H1 (cell line): ENCODE data around the gene ADD3. TPM values are rescaled to one million over a fixed set of nuclear protein-coding genes. Genes with fewer than 3 reads are reported as not detected.

Experiments
- CTCF ChIA-PET: fragments of 300-600 bp; sonication (Branson Sonifier 250); formaldehyde crosslinking; loops from one replicate; lab custom pipeline; 2021; ENCODE audit not compliant: partially characterized antibody; lab: Charles Lee
- POLR2A ChIA-PET: fragments of 300-600 bp; sonication (Branson Sonifier 250); formaldehyde crosslinking; loops from one replicate; lab custom pipeline; 2021; ENCODE audit warnings: inconsistent platforms; ENCODE audit not compliant: partially characterized antibody; lab: Charles Lee
- DNase-seq, 2 experiments: peaks; one replicate each; pipeline versions ENCODE4 v3.0.0 to v3.0.0-alpha.2; 2010 to 2022; ENCODE audit warnings: low spot score in 2 of 2, low read depth in 1 of 2, mixed read lengths in 1 of 2
- FAIRE-seq: peaks from 2 replicates; lab custom pipeline; 2011; peaks lifted over from hg19 to GRCh38; lab: Jason Lieb, UNC
- H2AFZ ChIP-seq: 2 replicates; pipeline ENCODE4 v1.8.1; 2012; ENCODE audit warnings: low read length, inconsistent platforms
- H2AK5ac ChIP-seq: 2 replicates; pipeline ENCODE4 v1.6.1; 2013; ENCODE audit warnings: low read depth, low read length
- H2BK120ac ChIP-seq: replicated peaks from 2 replicates; pipeline ENCODE3; 2013; ENCODE audit warnings: low read depth, low read length, inconsistent platforms
- H2BK12ac ChIP-seq: 2 replicates; pipeline ENCODE4 v1.6.1; 2013; ENCODE audit warnings: low read depth, low read length
- H2BK15ac ChIP-seq: 2 replicates; pipeline ENCODE4 v1.6.1; 2013; ENCODE audit warnings: low read length
- H2BK20ac ChIP-seq: 2 replicates; pipeline ENCODE4 v1.6.1; 2013; ENCODE audit warnings: low read length
- H2BK5ac ChIP-seq: 2 replicates; pipeline ENCODE4 v1.6.1; 2013; ENCODE audit warnings: low read depth, low read length
- H3K14ac ChIP-seq: 2 replicates; pipeline ENCODE4 v1.6.1; 2013; ENCODE audit warnings: inconsistent platforms; ENCODE audit not compliant: insufficient read length
- H3K18ac ChIP-seq: 2 replicates; pipeline ENCODE4 v1.6.1; 2013; ENCODE audit warnings: low read length; ENCODE audit errors: extremely low read depth
- H3K23ac ChIP-seq: 2 replicates; pipeline ENCODE4 v1.6.1; 2013; ENCODE audit warnings: inconsistent platforms; ENCODE audit not compliant: insufficient read length
- H3K23me2 ChIP-seq: 2 replicates; pipeline ENCODE4 v1.6.1; 2013; ENCODE audit warnings: low read depth, low read length
- H3K27ac ChIP-seq: 2 replicates; pipeline ENCODE4 v1.6.1; 2011; ENCODE audit warnings: low read depth, low read length, inconsistent platforms
- H3K27me3 ChIP-seq, 4 experiments: replicated peaks in 1 of 4; 1 replicate in 1 of 4; 2 replicates in 3 of 4; pipeline versions ENCODE4 v1.6.1 to v1.8.1; 2011 to 2013; ENCODE audit warnings: low read length in 3 of 4, mild to moderate bottlenecking in 3 of 4, inconsistent platforms in 2 of 4, mixed read lengths in 2 of 4, moderate library complexity in 1 of 4; ENCODE audit not compliant: control insufficient read depth in 3 of 4, insufficient read depth in 3 of 4; ENCODE audit errors: extremely low read depth in 1 of 4
- H3K36me3 ChIP-seq, 4 experiments: 2 replicates each; pipeline versions ENCODE4 v1.6.1 to v1.8.1; 2011 to 2013; ENCODE audit warnings: mild to moderate bottlenecking in 4 of 4, low read length in 3 of 4, moderate library complexity in 2 of 4, control low read depth in 1 of 4, inconsistent platforms in 1 of 4; ENCODE audit not compliant: insufficient read depth in 4 of 4, control insufficient read depth in 2 of 4
- H3K4ac ChIP-seq: replicated peaks from 2 replicates; pipeline ENCODE3; 2013; ENCODE audit warnings: low read length, low read depth, mixed read lengths, inconsistent platforms; ENCODE audit not compliant: insufficient read length
- H3K4me1 ChIP-seq, 4 experiments: replicated peaks in 1 of 4; 1 replicate in 1 of 4; 2 replicates in 3 of 4; pipeline versions ENCODE4 v1.6.1 to v1.8.1; 2011 to 2013; ENCODE audit warnings: low read length in 3 of 4, inconsistent platforms in 2 of 4, mixed read lengths in 1 of 4; ENCODE audit not compliant: insufficient read depth in 4 of 4, control insufficient read depth in 3 of 4
- H3K4me2 ChIP-seq, 2 experiments: 2 replicates each; pipeline versions ENCODE4 v1.6.1 to v1.8.1; 2011 to 2013; ENCODE audit warnings: low read depth in 2 of 2, low read length in 2 of 2, control low read depth in 1 of 2, inconsistent platforms in 1 of 2, mild to moderate bottlenecking in 1 of 2; ENCODE audit not compliant: insufficient read depth in 1 of 2
- H3K4me3 ChIP-seq, 4 experiments: fragments of 200-600, 300-600 bp in 1 of 4; sonication (generic), shearing (Covaris generic), sonication (Bioruptor Twin) in 1 of 4; 2 replicates each; pipeline versions ENCODE4 v1.5.1 to v1.8.1; 2011 to 2016; ENCODE audit warnings: low read length in 4 of 4, low read depth in 3 of 4, control low read depth in 2 of 4, inconsistent platforms in 2 of 4, mild to moderate bottlenecking in 2 of 4, mixed read lengths in 1 of 4, moderate library complexity in 1 of 4; ENCODE audit not compliant: insufficient read depth in 2 of 4; ENCODE audit errors: extremely low read depth in 1 of 4
- H3K56ac ChIP-seq: replicated peaks from 2 replicates; pipeline ENCODE3; 2013; ENCODE audit warnings: low read depth, mild to moderate bottlenecking, mixed read lengths, low read length, inconsistent platforms; ENCODE audit not compliant: insufficient read length
- H3K79me1 ChIP-seq: 2 replicates; pipeline ENCODE4 v1.6.1; 2013; ENCODE audit warnings: low read depth, low read length, control low read depth
- H3K79me2 ChIP-seq, 2 experiments: 2 replicates each; pipeline versions ENCODE4 v1.6.1 to v1.8.1; 2012 to 2013; ENCODE audit warnings: low read length in 2 of 2, mild to moderate bottlenecking in 2 of 2, inconsistent platforms in 1 of 2; ENCODE audit not compliant: insufficient read depth in 2 of 2, control insufficient read depth in 1 of 2
- H3K9ac ChIP-seq, 4 experiments: replicated peaks in 1 of 4; 1 replicate in 1 of 4; 2 replicates in 3 of 4; pipeline versions ENCODE4 v1.6.1 to v1.8.1; 2011 to 2013; ENCODE audit warnings: low read depth in 3 of 4, low read length in 3 of 4, control low read depth in 2 of 4, mild to moderate bottlenecking in 2 of 4, moderate library complexity in 2 of 4, inconsistent platforms in 1 of 4; ENCODE audit errors: extremely low read depth in 1 of 4
- H3K9me3 ChIP-seq, 2 experiments: 2 replicates each; pipeline versions ENCODE4 v1.6.1 to v1.8.1; 2012 to 2013; ENCODE audit warnings: mild to moderate bottlenecking in 2 of 2, moderate library complexity in 2 of 2, control low read depth in 1 of 2, inconsistent platforms in 1 of 2, low read depth in 1 of 2, low read length in 1 of 2, mixed read lengths in 1 of 2; ENCODE audit not compliant: insufficient read depth in 2 of 2
- H4K20me1 ChIP-seq, 2 experiments: replicated peaks in 1 of 2; 2 replicates each; pipeline versions ENCODE3 to v1.8.1; 2011 to 2013; ENCODE audit warnings: inconsistent platforms in 2 of 2, low read length in 2 of 2, mild to moderate bottlenecking in 1 of 2; ENCODE audit not compliant: insufficient read depth in 2 of 2, control insufficient read depth in 1 of 2
- H4K5ac ChIP-seq: 2 replicates; pipeline ENCODE4 v1.6.1; 2013; ENCODE audit warnings: low read length, low read depth, mixed read lengths, inconsistent platforms; ENCODE audit not compliant: insufficient read length
- H4K8ac ChIP-seq: 2 replicates; pipeline ENCODE4 v1.8.0; 2013; ENCODE audit warnings: mild to moderate bottlenecking, moderate library complexity, low read length, inconsistent platforms; ENCODE audit not compliant: insufficient read depth; ENCODE audit errors: extremely low read depth
- H4K91ac ChIP-seq: replicated peaks from 2 replicates; pipeline ENCODE3; 2013; ENCODE audit warnings: low read length, mixed read lengths, inconsistent platforms; ENCODE audit not compliant: insufficient read length
- BCL11A ChIP-seq, 2 experiments: IDR thresholded peaks; one replicate each; pipeline ENCODE4 v1.6.1; 2011; ENCODE audit warnings: low read depth in 2 of 2, low read length in 2 of 2, mild to moderate bottlenecking in 2 of 2
- BRCA1 ChIP-seq: IDR thresholded peaks from 2 replicates; pipeline ENCODE4 v1.6.1; 2012; ENCODE audit warnings: low read depth, low read length, improper control_type of control experiment
- CBX5 ChIP-seq: fragments of 300-800, 300-1000 bp; sonication (generic); IDR thresholded peaks from 2 replicates; pipeline ENCODE4 v1.7.1; 2016; ENCODE audit warnings: antibody characterized with exemption, low read length, low read depth
- CHD1 ChIP-seq: IDR thresholded peaks from 2 replicates; pipeline ENCODE4 v1.6.1; 2012; ENCODE audit warnings: low read depth, low read length, improper control_type of control experiment
- NANOG ChIP-seq: IDR thresholded peaks from 2 replicates; pipeline ENCODE4 v1.6.1; 2011; ENCODE audit warnings: low read length, low read depth, mild to moderate bottlenecking, inconsistent platforms; ENCODE audit not compliant: insufficient read depth, poor library complexity, severe bottlenecking
- SUZ12 ChIP-seq: fragments of 200-600 bp; sonication (generic); IDR thresholded peaks from 2 replicates; pipeline ENCODE4 v1.6.1; 2012; ENCODE audit warnings: mild to moderate bottlenecking, inconsistent platforms, low read length, moderate library complexity, mixed read lengths
- TAF7 ChIP-seq: optimal IDR thresholded peaks from 2 replicates; pipeline ENCODE3; 2011; ENCODE audit warnings: low read depth, mild to moderate bottlenecking, inconsistent platforms, low read length, moderate library complexity, borderline replicate concordance
- ZNF274 ChIP-seq: IDR thresholded peaks from 2 replicates; pipeline ENCODE4 v1.7.0; 2012; ENCODE audit warnings: low read length, borderline replicate concordance; ENCODE audit errors: extremely low read depth
- WGBS, 2 experiments: shearing (Covaris generic) in 1 of 2; methylation state at CpG; one replicate each; pipeline versions ENCODE4 v1.1.6 to v1.1.7; 2013 to 2015; ENCODE audit warnings: low lambda C conversion rate in 2 of 2, mixed read lengths in 2 of 2, inconsistent platforms in 1 of 2, low coverage in 1 of 2, missing lambda C conversion rate in 1 of 2; ENCODE audit not compliant: insufficient replicate concordance in 2 of 2, insufficient coverage in 1 of 2, insufficient read length in 1 of 2; ENCODE audit errors: extremely low coverage in 1 of 2, missing lambda C conversion rate in 1 of 2; 5-methylcytosine and 5-hydroxymethylcytosine counted together
- polyA plus RNA-seq, 7 experiments: library from polyadenylated mRNA; depleted of rRNA in 3 of 7; stranded (reverse) in 5 of 7; unstranded in 2 of 7; fragments of >200 nt in 5 of 7; fragments of 200-250 nt in 2 of 7; gene quantifications; 1 replicate in 5 of 7; 2 replicates in 1 of 7; 4 replicates in 1 of 7; pipeline versions ENCODE4 v1.2.1 to v1.2.3, GENCODE V29; 2011 to 2013; ENCODE audit warnings: missing spikeins in 2 of 7, mixed read lengths in 2 of 7
- total RNA-seq: library from RNA; stranded (reverse); fragmentation: NEBNext Ultra II Directional; extraction: Animal tissue kit (Norgen Biotek cat#: 25700); gene quantifications from 2 replicates; pipeline ENCODE4 v1.2.1, GENCODE V29; 2021

The ADD3 gene
- total and polyA plus RNA-seq, 2 of the 8 experiments (the other 6 are each of a cell fraction or from before 2014, with no cell fraction given): 44.7 to 85.6 TPM

GRCh38 chr10:110170142-110170971 is 162.6 kb downstream of the ADD3 start:
- Histone ChIP-seq H4K20me1 (peaks cover 0 to 28% of the 10 kb centered on the region in 2 experiments), H2AK5ac (no peak overlapping the region), H2BK20ac (no peak overlapping the region), H3K18ac (no peak overlapping the region), H3K23me2 (no peaks in the 10 kb centered on the region), H3K9me3 (no peaks in the 10 kb centered on the region), H4K8ac (no peak overlapping the region), H3K9ac (no peak overlapping the region), H3K79me1 (no peaks in the 10 kb centered on the region), H3K36me3 (no peaks in the 10 kb centered on the region), H3K4me2 (no peak overlapping the region; a peak in 1 of 4 replicates), H3K27ac (no peak overlapping the region), H2BK15ac (no peak overlapping the region), H3K23ac (no peak overlapping the region), H3K56ac (no peak overlapping the region), H3K14ac (no peak overlapping the region), H4K5ac (no peak overlapping the region), H3K79me2 (no peaks in the 10 kb centered on the region), H2BK5ac (no peak overlapping the region), H3K27me3 (peaks cover 62 to 98% (median 89%) of the 10 kb centered on the region in 4 experiments), H3K4me3 (no peak overlapping the region), H2AFZ (no peak overlapping the region), H2BK12ac (no peak overlapping the region), H2BK120ac (no peak overlapping the region), H3K4me1 (peaks cover 2 to 27% (median 9%) of the 10 kb centered on the region in 4 experiments; a peak in 6 of 7 replicates), H4K91ac (no peak overlapping the region), H3K4ac (no peak overlapping the region)
- no peak for TF ChIP-seq BCL11A (IDR thresholded peaks at IDR 0.05; ENCODE audit: low read depth in 2 of 2, low read length in 2 of 2)
- TF ChIP-seq BRCA1: no peak
- TF ChIP-seq TAF7: no peak
- TF ChIP-seq CBX5: no peak
- no peak for TF ChIP-seq ZNF274
- 0 out of 2 replicates have a peak, but pooled peaks have one; percentile 30 for TF ChIP-seq SUZ12
- no peak for TF ChIP-seq NANOG
- no peak for TF ChIP-seq CHD1
- CTCF ChIA-PET: interaction anchor here (0.7 to 4.3 kb wide), 6 partner anchors 9 to 200 kb away, joined by 3 to 21 read pairs (median 4); no protein-coding TSS in a partner anchor
- 25% methylated on average over 13 of the region's 13 CpGs; no CpG with 5 or more reads in 1 of the 2 experiments for WGBS, 2 experiments
- FAIRE-seq: no peak
- POLR2A ChIA-PET: interaction anchor here (2.4 kb wide), 1 partner anchor 40 kb away, joined by 8 read pairs; no protein-coding TSS in a partner anchor
- peak in 1 of 2 experiments; percentile 46 for DNase-seq
